Progenitor cell of endocrine pancreas (in vitro differentiated cells): ENCODE data around the gene SAA4. TPM values are rescaled to one million over a fixed set of nuclear protein-coding genes. Genes with fewer than 3 reads are reported as not detected.

Source experiments
- DNase-seq: peaks from one replicate; pipeline ENCODE4 v3.0.0; 2021; ENCODE audit warnings: low spot score; ENCODE audit not compliant: unreplicated experiment
- H3K27ac Mint-ChIP-seq: 2 replicates; pipeline ENCODE4 v1.8.0; 2021; ENCODE audit warnings: mild to moderate bottlenecking, moderate library complexity, mixed read lengths
- H3K27me3 Mint-ChIP-seq: 2 replicates; pipeline ENCODE4 v1.8.0; 2021; ENCODE audit warnings: mixed read lengths
- H3K36me3 Mint-ChIP-seq: 2 replicates; pipeline ENCODE4 v1.8.0; 2022; ENCODE audit warnings: mixed read lengths; ENCODE audit not compliant: insufficient read depth
- H3K4me1 Mint-ChIP-seq: 2 replicates; pipeline ENCODE4 v1.8.0; 2021; ENCODE audit warnings: low read depth, mixed read lengths
- H3K4me3 Mint-ChIP-seq: 2 replicates; pipeline ENCODE4 v1.8.0; 2021; ENCODE audit warnings: low read depth, mild to moderate bottlenecking, moderate library complexity, mixed read lengths
- H3K9me3 Mint-ChIP-seq: 2 replicates; pipeline ENCODE4 v1.8.0; 2021; ENCODE audit warnings: low read depth, mixed read lengths
- CTCF ChIP-seq: fragments of 200-600 bp; sonication (generic); IDR thresholded peaks from one replicate; pipeline ENCODE4 v1.5.0; 2021; ENCODE audit warnings: antibody characterized with exemption, mild to moderate bottlenecking; ENCODE audit not compliant: unreplicated experiment
- total RNA-seq: library from RNA; stranded (reverse); gene quantifications from 2 replicates; pipeline ENCODE4 v1.2.1, GENCODE V29; 2021

SAA4 gene
- total RNA-seq, 1 donor from 2014 or later = not detected

GRCh38 chr11:18239655-18240054 is 3.1 kb upstream of the SAA4 start:
- Mint-ChIP-seq H3K4me3 (no peak overlapping the region), H3K4me1 (no peaks in the 10 kb centered on the region), H3K36me3 (no peaks in the 10 kb centered on the region), H3K9me3 (peaks cover 3% of the 10 kb centered on the region), H3K27me3 (peaks cover 14% of the 10 kb centered on the region), H3K27ac (no peak overlapping the region)
- TF ChIP-seq CTCF = no peak
- DNase-seq = no peak

GRCh38 chr11:18235394-18236334 is 938 bp downstream of the SAA4 start:
- Mint-ChIP-seq H3K27ac (no peak overlapping the region), H3K9me3 (peaks cover under 1% of the 10 kb centered on the region), H3K36me3 (no peaks in the 10 kb centered on the region), H3K4me1 (no peaks in the 10 kb centered on the region), H3K27me3 (peaks cover 11% of the 10 kb centered on the region), H3K4me3 (no peak overlapping the region)
- no peak for TF ChIP-seq CTCF
- DNase-seq = no peak

- H3K27ac Mint-ChIP-seq = no peak overlapping the region
- no peaks in the 10 kb centered on the region for H3K4me1 Mint-ChIP-seq
- H3K27me3 Mint-ChIP-seq = peaks cover 9% of the 10 kb centered on the region
- H3K36me3 Mint-ChIP-seq = no peaks in the 10 kb centered on the region
- no peak for TF ChIP-seq CTCF
- H3K9me3 Mint-ChIP-seq = no peaks in the 10 kb centered on the region
- H3K4me3 Mint-ChIP-seq = no peak overlapping the region
- no peak for DNase-seq
Measured at GRCh38 chr11:18233912-18234311, 2.7 kb downstream of the SAA4 start.

GRCh38 chr11:18230859-18231258 is 5.7 kb downstream of the SAA4 start:
- no peak for DNase-seq
- Mint-ChIP-seq H3K27ac (no peak overlapping the region), H3K36me3 (no peaks in the 10 kb centered on the region), H3K27me3 (peaks cover 5% of the 10 kb centered on the region), H3K4me1 (no peaks in the 10 kb centered on the region), H3K9me3 (no peaks in the 10 kb centered on the region), H3K4me3 (no peak overlapping the region)
- TF ChIP-seq CTCF = no peak

- H3K4me3 Mint-ChIP-seq = no peak overlapping the region
- H3K9me3 Mint-ChIP-seq = peaks cover 3% of the 10 kb centered on the region
- H3K36me3 Mint-ChIP-seq = no peaks in the 10 kb centered on the region
- H3K27me3 Mint-ChIP-seq = peaks cover 3% of the 10 kb centered on the region
- H3K27ac Mint-ChIP-seq = no peak overlapping the region
- TF ChIP-seq CTCF = no peak
- DNase-seq = no peak
- no peaks in the 10 kb centered on the region for H3K4me1 Mint-ChIP-seq
Measured at GRCh38 chr11:18229501-18229900, 7.1 kb downstream of the SAA4 start.
